HepG2 (cell line): Measurements from ENCODE around the gene MEF2A. TPM values are rescaled to one million over a fixed set of nuclear protein-coding genes. Genes with fewer than 3 reads are reported as not detected.

Source experiments
- ATAC-seq: fragments of 200-7000 bp; cut with Tn5 transposase; 3 replicates; pipeline ENCODE4 v1.9.1; 2020; ENCODE audit warnings: mild to moderate bottlenecking, moderate library complexity
- BruUV-seq: library from RNA; stranded (reverse); fragments of 400-500 nt; replicated peaks from 2 replicates; lab custom pipeline; 2021; lab: Mats Ljungman, UMichigan
- CTCF ChIA-PET: fragments of 300-600 bp; formaldehyde crosslinking; extraction: SDS; loops from one replicate; lab custom pipeline; 2021; ENCODE audit warnings: low total read pairs, inconsistent platforms, low intra/inter-chr PET ratio; lab: Yijun Ruan, JAX
- POLR2A ChIA-PET: fragments of 350-600 bp; sonication (Branson Sonifier 250); formaldehyde crosslinking; loops from one replicate; lab custom pipeline; 2020; ENCODE audit warnings: antibody characterized with exemption, inconsistent platforms; lab: Yijun Ruan, JAX
- DNase-seq: peaks from one replicate; pipeline ENCODE4 v3.0.0-alpha.2; 2015; ENCODE audit warnings: low spot score
- FAIRE-seq: peaks from 3 replicates; lab custom pipeline; 2011; peaks lifted over from hg19 to GRCh38; lab: Jason Lieb, UNC
- H2AFZ ChIP-seq: one replicate; pipeline ENCODE4 v1.6.1; 2011; ENCODE audit warnings: low read length, inconsistent platforms
- H3K27ac ChIP-seq: fragments of 300-600 bp; 3 replicates; pipeline ENCODE4 v1.8.0; 2011; ENCODE audit warnings: mixed run types, mild to moderate bottlenecking, mixed read lengths, low read length, inconsistent platforms; ENCODE audit not compliant: insufficient read depth; ENCODE audit errors: extremely low read length
- H3K27me3 ChIP-seq, 2 experiments: fragments of 200-600 bp in 1 of 2; 2 replicates in 1 of 2; 3 replicates in 1 of 2; pipeline versions ENCODE4 v1.6.0 to v1.8.0; 2011; ENCODE audit warnings: low read length in 2 of 2, mild to moderate bottlenecking in 2 of 2, moderate library complexity in 2 of 2, inconsistent platforms in 1 of 2; ENCODE audit not compliant: insufficient read depth in 2 of 2, control insufficient read depth in 1 of 2
- H3K36me3 ChIP-seq, 2 experiments: fragments of 200-600 bp in 1 of 2; replicated peaks in 1 of 2; 2 replicates in 1 of 2; 3 replicates in 1 of 2; pipeline versions ENCODE4 v1.5.1 to v1.8.0; 2011; ENCODE audit warnings: low read length in 2 of 2, inconsistent platforms in 1 of 2; ENCODE audit not compliant: insufficient read depth in 2 of 2, control insufficient read depth in 1 of 2
- H3K4me1 ChIP-seq: 2 replicates; pipeline ENCODE4 v1.5.1; 2012; ENCODE audit warnings: low read length, inconsistent platforms; ENCODE audit not compliant: insufficient read depth
- H3K4me2 ChIP-seq: 2 replicates; pipeline ENCODE4 v1.6.0; 2011; ENCODE audit warnings: low read depth, low read length, inconsistent platforms
- H3K4me3 ChIP-seq, 3 experiments: fragments of 200-600 bp in 1 of 3; sonication (generic), shearing (Covaris generic) in 1 of 3; replicated peaks in 1 of 3; 2 replicates each; pipeline ENCODE4 v1.5.1; 2011 to 2016; ENCODE audit warnings: low read length in 3 of 3, inconsistent platforms in 2 of 3, low read depth in 2 of 3, mild to moderate bottlenecking in 2 of 3, control low read depth in 1 of 3, mixed read lengths in 1 of 3; ENCODE audit not compliant: insufficient read depth in 1 of 3
- H3K79me2 ChIP-seq: one replicate; pipeline ENCODE4 v1.6.1; 2011; ENCODE audit warnings: low read length, inconsistent platforms; ENCODE audit not compliant: insufficient read depth
- H3K9ac ChIP-seq: 2 replicates; pipeline ENCODE4 v1.6.0; 2011; ENCODE audit warnings: mild to moderate bottlenecking, low read depth, low read length, inconsistent platforms; ENCODE audit not compliant: insufficient read depth
- H3K9me3 ChIP-seq: 2 replicates; pipeline ENCODE4 v1.5.1; 2012; ENCODE audit warnings: mild to moderate bottlenecking, low read length
- H4K20me1 ChIP-seq: 2 replicates; pipeline ENCODE4 v1.6.0; 2011; ENCODE audit warnings: inconsistent platforms, mild to moderate bottlenecking, low read length, moderate library complexity; ENCODE audit not compliant: insufficient read depth
- FOXO1 ChIP-seq: sonication (generic); formaldehyde crosslinking; IDR thresholded peaks from 2 replicates; pipeline ENCODE4 v1.4.0; 2020; ENCODE audit warnings: missing genetic modification reagents
- IRF1 ChIP-seq: sonication (generic); formaldehyde crosslinking; IDR thresholded peaks from 2 replicates; pipeline ENCODE4 v1.4.0; 2020; ENCODE audit warnings: low read depth, mild to moderate bottlenecking, missing genetic modification reagents
- KLF9 ChIP-seq: IDR thresholded peaks from 2 replicates; pipeline ENCODE4 v1.6.1; 2016; ENCODE audit warnings: low read depth
- MAFG ChIP-seq: sonication (generic); formaldehyde crosslinking; IDR thresholded peaks from 2 replicates; pipeline ENCODE4 v1.5.1; 2020; ENCODE audit warnings: mild to moderate bottlenecking, missing genetic modification reagents
- MEIS2 ChIP-seq: sonication (generic); formaldehyde crosslinking; IDR thresholded peaks from 2 replicates; pipeline ENCODE4 v1.9.0; 2021; ENCODE audit warnings: mild to moderate bottlenecking, missing genetic modification reagents
- NR2F6 ChIP-seq, 2 experiments: IDR thresholded peaks; 2 replicates each; pipeline ENCODE4 v1.6.1; 2016; ENCODE audit warnings: antibody characterized with exemption in 1 of 2, mild to moderate bottlenecking in 1 of 2
- PHF21A ChIP-seq: sonication (generic); formaldehyde crosslinking; IDR thresholded peaks from 2 replicates; pipeline ENCODE4 v1.5.0; 2020; ENCODE audit warnings: mild to moderate bottlenecking, missing genetic modification reagents
- PRDM15 ChIP-seq: sonication (generic); formaldehyde crosslinking; IDR thresholded peaks from 2 replicates; pipeline ENCODE4 v1.4.0; 2020; ENCODE audit warnings: missing genetic modification reagents
- RAD51 ChIP-seq: fragments of 450-650 bp; IDR thresholded peaks from 2 replicates; pipeline ENCODE4 v1.6.1; 2016; ENCODE audit warnings: borderline replicate concordance
- RXRB ChIP-seq: IDR thresholded peaks from 2 replicates; pipeline ENCODE4 v1.6.1; 2016; ENCODE audit warnings: borderline replicate concordance, missing genetic modification reagents, missing compliant biosample characterization
- STAT6 ChIP-seq: sonication (generic); formaldehyde crosslinking; IDR thresholded peaks from 2 replicates; pipeline ENCODE4 v1.4.0; 2020; ENCODE audit warnings: missing genetic modification reagents, mild to moderate bottlenecking, borderline replicate concordance
- TAF15 ChIP-seq: fragments of 200-400 bp; formaldehyde crosslinking; IDR thresholded peaks from one replicate; pipeline ENCODE4 v1.6.1; 2018; ENCODE audit warnings: mild to moderate bottlenecking, low read depth, low read length; ENCODE audit not compliant: poor library complexity, severe bottlenecking
- ZNF205 ChIP-seq: IDR thresholded peaks from 2 replicates; pipeline ENCODE4 v1.6.1; 2018; ENCODE audit warnings: missing biosample characterization, missing genetic modification reagents
- ZNF333 ChIP-seq: sonication (generic); formaldehyde crosslinking; IDR thresholded peaks from 2 replicates; pipeline ENCODE4 v1.4.0; 2020; ENCODE audit warnings: mild to moderate bottlenecking, missing genetic modification reagents, borderline replicate concordance
- ZNF557 ChIP-seq: sonication (generic); formaldehyde crosslinking; IDR thresholded peaks from 2 replicates; pipeline ENCODE4 v1.4.0; 2020; ENCODE audit warnings: missing genetic modification reagents
- ZNF562 ChIP-seq: sonication (generic); formaldehyde crosslinking; IDR thresholded peaks from 2 replicates; pipeline ENCODE4 v1.8.0; 2022; ENCODE audit warnings: missing genetic modification reagents, borderline replicate concordance
- WGBS: methylation state at CpG from one replicate; pipeline ENCODE4 v1.1.6; 2017; ENCODE audit warnings: low lambda C conversion rate; 5-methylcytosine and 5-hydroxymethylcytosine counted together
- in situ Hi-C: cut with HindIII; loops from 2 replicates; pipeline ENCODE4 v1.10.0; 2017; ENCODE audit warnings: low pct_unique_long_range_greater_than_20kb; ENCODE audit not compliant: extremely low pct_ligation_motif_present
- intact Hi-C: fragments of 100-400 bp; cut with micrococcal nuclease; formaldehyde crosslinking; loops from one replicate; pipeline ENCODE4 v1.10.0; 2022; ENCODE audit not compliant: unreplicated experiment
- polyA plus RNA-seq, 8 experiments: library from polyadenylated mRNA; depleted of rRNA in 3 of 8; stranded (reverse) in 7 of 8; unstranded in 1 of 8; fragments of >200 nt; fragmentation: Illumina TruSeq in 4 of 8; extraction: Trizol in 4 of 8; gene quantifications; 2 replicates each; pipeline versions ENCODE4 v1.2.1 to v1.2.3, GENCODE V29; 2011 to 2016; ENCODE audit warnings: low read depth in 4 of 8, missing spikeins in 1 of 8, mixed read lengths in 1 of 8; ENCODE audit not compliant: insufficient read depth in 1 of 8
- total RNA-seq, 5 experiments: library from RNA; depleted of rRNA; stranded (reverse); fragments of >200 nt; fragmentation: Illumina TruSeq; extraction: Trizol; gene quantifications; 2 replicates each; pipeline ENCODE4 v1.2.3, GENCODE V29; 2016; ENCODE audit warnings: low read depth in 1 of 5

Gene MEF2A
- total and polyA plus RNA-seq, 2 of the 13 experiments (the other 11 are each of a cell fraction or from before 2014, with no cell fraction given): 15.2 to 24.4 TPM

GRCh38 chr15:99645543-99645935 lies 79.8 kb downstream of the MEF2A start:
- Histone ChIP-seq H3K79me2 (no peaks in the 10 kb centered on the region), H3K4me3 (no peak overlapping the region), H3K27ac (no peak overlapping the region), H3K9me3 (no peaks in the 10 kb centered on the region), H3K27me3 (no peaks in the 10 kb centered on the region), H2AFZ (no peak overlapping the region), H4K20me1 (no peaks in the 10 kb centered on the region), H3K36me3 (peaks cover 0 to 14% of the 10 kb centered on the region in 2 experiments; a peak in 2 of 5 replicates), H3K4me1 (peaks cover 8% of the 10 kb centered on the region), H3K9ac (no peak overlapping the region), H3K4me2 (no peak overlapping the region)
- DNase-seq: no peak
- ChIA-PET POLR2A (no interaction called here), CTCF (no interaction called here)
- no TSS peak for BruUV-seq
- in situ Hi-C loops: no loop called here
- intact Hi-C loops: no loop called here
- no peak for ATAC-seq
- no peak for FAIRE-seq
- 99% methylated on average over 3 of the region's 3 CpGs for WGBS
- TF ChIP-seq TAF15: no peak
- TF ChIP-seq KLF9 (CRISPR knock-in tag): no peak
- no peak for TF ChIP-seq RXRB (CRISPR knock-in tag)
- no peak for TF ChIP-seq ZNF557 (CRISPR knock-in tag)
- TF ChIP-seq PRDM15: no peak
- TF ChIP-seq PHF21A (CRISPR knock-in tag): no peak
- no peak for TF ChIP-seq MEIS2 (CRISPR knock-in tag)
- no peak for TF ChIP-seq ZNF562 (CRISPR knock-in tag)
- no peak for TF ChIP-seq STAT6 (CRISPR knock-in tag)
- no peak for TF ChIP-seq NR2F6 (IDR thresholded peaks at IDR 0.05)
- TF ChIP-seq NR2F6 (CRISPR knock-in tag; IDR thresholded peaks at IDR 0.05): no peak
- TF ChIP-seq ZNF205 (CRISPR knock-in tag): no peak
- no peak for TF ChIP-seq IRF1 (CRISPR knock-in tag)
- no peak for TF ChIP-seq MAFG (CRISPR knock-in tag)
- TF ChIP-seq ZNF333 (CRISPR knock-in tag): no peak
- TF ChIP-seq FOXO1 (CRISPR knock-in tag): no peak
- TF ChIP-seq RAD51: no peak
